A673 (cell line): Measurements from ENCODE around the gene TMEM200C.

ENCODE experiments used
- EZH2 ChIP-seq: fragments of 200-600 bp; sonication (generic); IDR thresholded peaks from 2 replicates; pipeline ENCODE4 v1.6.1; 2017; ENCODE audit warnings: borderline replicate concordance, low read depth, mild to moderate bottlenecking, mixed read lengths, antibody characterized with exemption, low read length; ENCODE audit not compliant: poor library complexity, severe bottlenecking
- TF ChIP-seq, protein P1 (sequence below): fragments of 300-800, 200-600 bp; sonication (generic); conservative IDR thresholded peaks from 2 replicates; pipeline ENCODE4 v1.5.1; 2017; ENCODE audit warnings: low read depth, mild to moderate bottlenecking, antibody characterized with exemption, low read length, moderate library complexity, mixed read lengths

DNA sequence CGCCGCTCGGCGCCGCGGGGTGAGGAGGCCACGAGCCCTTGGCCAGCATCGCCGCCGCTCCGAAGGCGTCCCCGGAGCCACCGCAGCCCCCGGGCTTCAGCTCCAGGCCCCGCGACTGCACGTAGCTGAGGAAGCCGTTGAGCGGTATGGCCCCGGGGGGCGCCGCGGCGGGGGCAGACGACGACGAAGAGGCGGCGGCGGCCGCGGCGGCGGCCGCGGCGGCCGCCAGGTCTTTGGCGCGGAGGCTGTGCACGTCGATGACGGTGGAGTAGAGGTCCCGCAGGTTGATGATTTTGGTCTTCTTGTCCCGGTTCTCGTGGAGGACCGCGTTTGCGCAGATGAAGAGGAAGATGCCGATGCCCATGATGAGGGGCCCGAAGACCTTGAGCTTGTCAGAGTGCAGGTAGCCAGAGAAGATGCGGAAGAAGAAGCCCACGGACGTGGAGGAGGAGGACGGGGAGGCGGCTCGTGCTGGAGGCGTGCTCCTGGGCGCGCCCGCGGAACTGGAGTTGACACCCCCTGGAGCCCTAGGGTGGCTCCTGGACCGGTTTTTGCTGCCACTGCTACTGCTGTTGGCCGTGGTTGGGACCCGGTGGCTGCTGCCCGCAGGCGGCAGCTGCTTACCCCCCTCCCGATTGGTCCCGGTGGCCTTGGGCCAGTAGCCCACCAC lies 4.0 kb downstream of the TMEM200C start:
- TF ChIP-seq, protein P1, sequence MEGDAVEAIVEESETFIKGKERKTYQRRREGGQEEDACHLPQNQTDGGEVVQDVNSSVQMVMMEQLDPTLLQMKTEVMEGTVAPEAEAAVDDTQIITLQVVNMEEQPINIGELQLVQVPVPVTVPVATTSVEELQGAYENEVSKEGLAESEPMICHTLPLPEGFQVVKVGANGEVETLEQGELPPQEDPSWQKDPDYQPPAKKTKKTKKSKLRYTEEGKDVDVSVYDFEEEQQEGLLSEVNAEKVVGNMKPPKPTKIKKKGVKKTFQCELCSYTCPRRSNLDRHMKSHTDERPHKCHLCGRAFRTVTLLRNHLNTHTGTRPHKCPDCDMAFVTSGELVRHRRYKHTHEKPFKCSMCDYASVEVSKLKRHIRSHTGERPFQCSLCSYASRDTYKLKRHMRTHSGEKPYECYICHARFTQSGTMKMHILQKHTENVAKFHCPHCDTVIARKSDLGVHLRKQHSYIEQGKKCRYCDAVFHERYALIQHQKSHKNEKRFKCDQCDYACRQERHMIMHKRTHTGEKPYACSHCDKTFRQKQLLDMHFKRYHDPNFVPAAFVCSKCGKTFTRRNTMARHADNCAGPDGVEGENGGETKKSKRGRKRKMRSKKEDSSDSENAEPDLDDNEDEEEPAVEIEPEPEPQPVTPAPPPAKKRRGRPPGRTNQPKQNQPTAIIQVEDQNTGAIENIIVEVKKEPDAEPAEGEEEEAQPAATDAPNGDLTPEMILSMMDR = no peak
- no peak for TF ChIP-seq EZH2
